Stimulated activated CD4-positive, alpha-beta T cell treated with anti-CD3 and anti-CD28 coated beads, Interleukin-1b, Interleukin-23, amount 100 ng/mL, for 1 hour (primary cell): ENCODE measurements around the gene PANX1.
"Not testable (repeated sequence)": the region's sequence is repeated elsewhere in the genome, so short reads cannot be mapped to it uniquely, and the experiment has no call there.

ENCODE experiments used
- DNase-seq, 2 donors: peaks; one replicate each; pipeline ENCODE4 v3.0.0-alpha.2; 2020; ENCODE audit warnings: low read depth in 2 of 2

Gene PANX1

GRCh38 chr11:94128746-94129511 lies at the start of gene PANX1:
PANX1 (plus strand) TSS chr11:94128841; CDS start chr11:94129313, 472 bp downstream.
- DNase-seq: peak; percentile 28 to 41

DNA sequence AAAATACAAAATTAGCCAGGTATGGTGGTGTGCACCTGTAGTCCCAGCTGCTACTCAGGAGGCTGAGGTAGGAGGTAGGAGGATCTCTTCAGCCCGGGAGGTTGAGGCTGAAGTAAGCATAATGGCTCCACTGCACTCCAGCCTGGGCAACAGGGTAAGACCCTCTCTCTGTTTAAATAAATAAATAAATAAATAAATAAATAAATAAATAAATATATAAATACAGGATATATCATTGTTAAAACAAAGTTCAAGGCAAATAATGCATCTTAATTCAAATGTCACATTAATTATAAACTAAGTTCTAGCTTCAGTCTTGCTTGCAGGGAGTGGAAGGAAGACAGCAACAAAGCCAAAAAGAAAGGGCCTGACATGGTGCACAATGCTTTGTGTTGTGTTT lies 44.5 kb upstream of the PANX1 start:
- DNase-seq: no peak

DNA sequence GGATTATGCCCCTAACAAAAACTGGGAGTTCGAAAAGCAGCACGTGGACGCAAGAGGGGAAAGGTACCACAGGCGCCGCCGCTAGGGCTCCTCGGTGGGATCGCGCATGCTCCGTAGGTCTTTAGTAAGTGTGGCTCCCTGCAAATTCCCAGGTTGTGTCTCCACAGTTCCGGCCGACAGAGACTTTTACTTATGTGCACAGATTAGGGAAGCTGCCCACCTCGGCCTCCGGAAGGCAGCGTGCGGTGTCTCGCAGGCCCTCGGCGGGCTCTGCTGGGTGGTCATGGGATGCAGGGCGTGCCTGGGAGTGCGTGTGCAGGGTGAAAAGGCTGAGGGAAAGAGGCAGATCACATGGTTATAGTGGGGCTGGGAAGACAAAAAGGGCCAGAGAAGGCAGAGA lies 39.7 kb upstream of the PANX1 start:
- no peak for DNase-seq

GRCh38 chr11:94089341-94089740 lies 39.3 kb upstream of the PANX1 start:
- no peak for DNase-seq

- DNase-seq: no peak
Observed at GRCh38 chr11:94090401-94090800, 38.2 kb upstream of the PANX1 start.

DNA sequence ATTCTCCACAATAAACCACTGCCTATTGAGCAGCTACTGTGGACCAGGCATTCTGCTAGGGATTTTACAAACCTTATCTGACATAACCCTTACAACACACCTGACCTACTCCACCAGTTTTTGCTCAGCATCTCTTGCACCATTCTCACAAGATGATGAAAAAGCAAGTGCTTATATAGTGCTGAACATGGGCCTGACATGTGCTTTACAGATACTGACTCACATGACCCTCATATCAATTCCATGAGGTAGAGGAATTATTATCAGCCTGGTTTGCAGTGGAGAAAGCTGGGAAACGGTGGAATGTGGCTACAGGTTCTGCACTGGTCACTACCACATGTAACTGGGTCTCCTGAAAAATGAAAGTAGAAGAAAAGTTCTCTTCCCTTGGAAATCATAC lies 37.5 kb upstream of the PANX1 start:
- DNase-seq: no peak

GRCh38 chr11:94100253-94100652 lies 28.4 kb upstream of the PANX1 start:
- no peak for DNase-seq

GRCh38 chr11:94103471-94103870 lies 25.2 kb upstream of the PANX1 start:
- no peak for DNase-seq

GRCh38 chr11:94104734-94105133 lies 23.9 kb upstream of the PANX1 start:
- no peak for DNase-seq

- no peak for DNase-seq
Observed at GRCh38 chr11:94106716-94107115, 21.9 kb upstream of the PANX1 start.

- DNase-seq: no peak
Observed at GRCh38 chr11:94107363-94107762, 21.3 kb upstream of the PANX1 start.

GRCh38 chr11:94111241-94111640 lies 17.4 kb upstream of the PANX1 start:
- DNase-seq: no peak

- DNase-seq: no peak
Observed at GRCh38 chr11:94111660-94112059, 17.0 kb upstream of the PANX1 start.

GRCh38 chr11:94112206-94112953 lies 16.3 kb upstream of the PANX1 start:
- DNase-seq: no peak

- DNase-seq: no peak
Observed at GRCh38 chr11:94117197-94117574, 11.5 kb upstream of the PANX1 start.

GRCh38 chr11:94117871-94118270 lies 10.8 kb upstream of the PANX1 start:
- no peak for DNase-seq

- DNase-seq: not testable (repeated sequence)
Observed at GRCh38 chr11:94119676-94120075, 9.0 kb upstream of the PANX1 start.

DNA sequence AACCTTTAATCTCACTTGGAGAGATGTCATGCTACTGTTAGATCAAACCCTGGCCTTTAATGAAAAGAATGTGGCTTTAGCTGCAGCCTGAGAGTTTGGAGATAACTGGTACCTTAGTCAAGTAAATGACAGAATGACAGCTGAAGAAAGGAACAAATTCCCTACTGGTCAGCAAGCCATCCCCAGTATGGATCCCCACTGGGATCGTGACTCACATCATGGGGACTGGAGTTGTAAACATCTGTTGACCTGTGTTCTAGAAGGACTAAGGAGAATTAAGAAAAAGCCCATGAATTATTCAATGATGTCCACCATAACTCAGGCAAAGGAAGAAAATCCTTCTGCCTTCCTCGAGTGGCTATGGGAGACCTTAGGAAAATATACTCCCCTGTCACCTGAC lies 8.1 kb upstream of the PANX1 start:
- DNase-seq: not testable (repeated sequence)

GRCh38 chr11:94120946-94121345 lies 7.7 kb upstream of the PANX1 start:
- no peak for DNase-seq

DNA sequence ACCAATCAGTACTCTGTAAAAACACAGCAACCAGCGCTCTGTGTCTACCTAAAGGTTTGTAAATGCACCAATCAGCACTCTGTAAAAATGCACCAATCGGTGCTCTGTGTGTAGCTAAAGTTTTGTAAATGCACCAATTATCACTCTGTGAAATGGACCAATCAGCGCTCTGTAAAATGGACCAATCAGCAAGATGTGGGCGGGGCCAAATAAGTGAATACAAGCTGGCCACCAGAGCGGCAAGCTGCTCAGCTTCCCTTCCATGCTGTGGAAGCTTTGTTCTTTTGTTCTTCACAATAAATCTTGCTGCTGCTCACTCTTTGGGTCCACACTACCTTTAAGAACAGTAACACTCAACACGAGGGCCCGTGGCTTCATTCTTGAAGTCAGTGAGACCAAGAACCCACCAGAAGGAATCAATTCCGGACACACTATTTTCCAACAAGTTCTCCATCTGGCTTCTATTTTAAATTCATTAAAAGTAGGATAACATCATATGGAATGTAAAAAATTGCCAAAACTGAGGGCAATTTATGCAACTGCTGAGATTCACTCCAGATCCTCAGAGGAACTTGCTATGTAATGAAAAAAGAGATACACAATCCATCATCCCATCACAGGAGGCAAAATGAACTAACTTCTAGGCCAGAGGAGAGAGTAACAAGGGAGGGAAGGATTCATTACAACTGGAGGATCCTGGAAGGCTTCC lies 3.1 kb upstream of the PANX1 start:
- no peak for DNase-seq

DNA sequence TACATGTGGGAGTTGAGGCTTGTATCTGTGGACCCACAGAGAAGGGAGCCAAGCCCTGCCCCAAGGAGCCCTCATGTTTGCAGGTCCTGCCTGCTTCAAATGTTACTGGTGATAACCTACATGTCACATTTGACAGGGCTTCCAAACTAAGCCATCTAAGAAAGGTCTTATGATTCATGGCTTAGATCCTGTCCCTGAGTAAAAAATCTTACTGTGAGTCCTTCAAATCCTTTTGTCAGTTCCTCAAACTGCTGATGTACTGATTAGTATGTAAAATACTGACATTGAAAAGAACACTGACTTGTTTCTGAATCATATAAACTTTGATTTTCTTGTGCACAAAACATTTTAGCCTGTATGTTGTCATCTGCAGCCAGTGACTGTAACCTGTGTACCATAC lies 1.0 kb upstream of the PANX1 start:
- no peak for DNase-seq

DNA sequence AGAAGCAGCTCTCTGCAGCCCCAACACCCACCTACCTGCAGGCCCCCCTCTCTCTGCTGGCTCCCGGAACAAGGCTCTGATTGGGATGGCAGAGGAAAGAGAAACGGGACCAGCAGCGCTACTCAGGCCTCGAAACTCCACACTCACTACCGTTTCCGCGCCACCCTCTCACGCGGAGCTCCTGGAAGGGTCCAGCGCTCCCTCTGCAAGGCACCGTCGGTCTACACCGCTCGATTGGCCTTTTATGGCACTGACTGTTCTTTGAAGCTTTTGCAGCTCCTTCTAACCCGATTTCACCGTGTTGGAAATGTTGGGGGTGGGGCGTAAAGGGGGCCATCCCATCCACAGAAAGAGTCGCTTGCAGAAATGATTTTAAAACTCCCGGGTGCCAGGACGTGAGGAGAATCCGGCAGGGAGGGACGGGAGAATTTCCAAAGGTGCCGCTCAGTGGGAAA lies 323 bp upstream of the PANX1 start:
- DNase-seq: no peak
